T-helper 2 cell treated with Interferon-gamma antibody and Interleukin-4, amounts not matched to agents 5 μg/mL and 100 μg/mL, for 36 hours (primary cell): ENCODE measurements around the gene HRH3.

ENCODE experiments used
- DNase-seq: peaks from one replicate; pipeline ENCODE4 v3.0.0; 2021; ENCODE audit warnings: low spot score
- H3K27ac Mint-ChIP-seq: one replicate; pipeline ENCODE4 v1.8.0; 2021; ENCODE audit warnings: mild to moderate bottlenecking, mixed read lengths
- H3K27me3 Mint-ChIP-seq: one replicate; pipeline ENCODE4 v1.8.0; 2021; ENCODE audit warnings: low read depth, mixed read lengths
- H3K36me3 Mint-ChIP-seq: one replicate; pipeline ENCODE4 v1.8.0; 2021; ENCODE audit warnings: low read depth, mixed read lengths
- H3K4me1 Mint-ChIP-seq: one replicate; pipeline ENCODE4 v1.8.0; 2021; ENCODE audit warnings: low read depth, mixed read lengths
- H3K4me3 Mint-ChIP-seq: one replicate; pipeline ENCODE4 v1.8.0; 2022; ENCODE audit warnings: mild to moderate bottlenecking, moderate library complexity, mixed read lengths
- H3K9me3 Mint-ChIP-seq: one replicate; pipeline ENCODE4 v1.8.0; 2021; ENCODE audit warnings: mixed read lengths

The HRH3 gene

GRCh38 chr20:62219992-62220665 is at the start of gene HRH3:
TSS of gene HRH3 (minus strand) at chr20:62220278. CDS start at chr20:62219970, 308 bp downstream.
- H3K27me3 Mint-ChIP-seq = peaks cover 20% of the 10 kb centered on the region

DNA sequence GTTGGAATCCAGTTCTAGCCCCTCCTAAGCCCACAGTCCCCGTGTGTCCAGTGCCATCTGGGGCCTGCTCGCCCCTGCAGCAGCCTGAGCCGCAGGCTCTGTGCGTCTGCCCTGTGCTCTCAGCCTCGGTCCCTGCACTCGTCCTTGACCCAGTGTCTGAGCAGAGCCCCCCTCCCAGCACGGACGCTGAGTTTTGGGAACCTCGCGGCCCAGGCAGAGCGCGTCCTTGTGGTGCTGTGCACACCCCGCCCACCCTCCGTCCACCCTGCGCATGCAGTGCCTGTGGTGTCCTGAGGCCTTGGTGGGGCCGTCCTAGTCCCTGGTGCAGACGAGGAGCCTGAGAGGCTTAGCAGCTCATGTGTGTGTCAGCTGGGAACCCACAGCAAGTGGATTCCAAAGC is 49.8 kb upstream of the HRH3 start:
- Mint-ChIP-seq H3K36me3 (peaks cover 25% of the 10 kb centered on the region), H3K9me3 (no peaks in the 10 kb centered on the region), H3K27me3 (no peaks in the 10 kb centered on the region), H3K27ac (no peak overlapping the region), H3K4me1 (no peaks in the 10 kb centered on the region), H3K4me3 (no peak overlapping the region)
- DNase-seq = no peak

More at GRCh38 chr20:62219992-62220665, at the start of gene HRH3:
- H3K36me3 Mint-ChIP-seq = no peaks in the 10 kb centered on the region
- peak within 1 kb of the TSS; percentile 26 for H3K4me3 Mint-ChIP-seq
- H3K27ac Mint-ChIP-seq = no peak within 1 kb of the TSS
- H3K9me3 Mint-ChIP-seq = no peaks in the 10 kb centered on the region
- DNase-seq = peak; percentile 32
- H3K4me1 Mint-ChIP-seq = no peaks in the 10 kb centered on the region

DNA sequence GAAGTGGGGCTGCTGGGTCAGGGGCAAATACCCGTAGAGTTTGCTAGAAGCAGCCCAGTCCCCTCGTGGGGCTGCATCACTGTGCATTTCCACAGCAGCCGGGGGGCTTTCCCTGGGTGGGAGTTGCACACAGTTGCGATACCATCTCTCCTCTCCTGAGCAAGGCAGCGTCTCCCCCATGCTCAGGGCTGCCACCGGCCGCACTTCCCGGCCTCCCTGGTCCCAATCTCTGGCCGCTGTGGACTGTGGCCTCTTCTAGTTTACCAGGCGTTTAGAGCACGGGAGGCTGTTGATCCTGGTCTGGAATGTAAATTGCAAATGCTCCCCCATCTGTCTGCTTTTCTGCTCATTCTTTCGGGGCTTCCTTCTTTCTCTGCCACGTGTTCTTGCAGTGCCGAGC is 49.3 kb upstream of the HRH3 start:
- Mint-ChIP-seq H3K36me3 (peaks cover 24% of the 10 kb centered on the region), H3K27me3 (no peaks in the 10 kb centered on the region), H3K4me1 (no peaks in the 10 kb centered on the region), H3K27ac (no peak overlapping the region), H3K9me3 (no peaks in the 10 kb centered on the region), H3K4me3 (no peak overlapping the region)
- no peak for DNase-seq

- Mint-ChIP-seq H3K4me3 (no peak overlapping the region), H3K27me3 (no peaks in the 10 kb centered on the region), H3K36me3 (peaks cover 16% of the 10 kb centered on the region), H3K9me3 (no peaks in the 10 kb centered on the region), H3K4me1 (no peaks in the 10 kb centered on the region), H3K27ac (no peak overlapping the region)
- no peak for DNase-seq
Observed at GRCh38 chr20:62268228-62268900, 48.3 kb upstream of the HRH3 start.

DNA sequence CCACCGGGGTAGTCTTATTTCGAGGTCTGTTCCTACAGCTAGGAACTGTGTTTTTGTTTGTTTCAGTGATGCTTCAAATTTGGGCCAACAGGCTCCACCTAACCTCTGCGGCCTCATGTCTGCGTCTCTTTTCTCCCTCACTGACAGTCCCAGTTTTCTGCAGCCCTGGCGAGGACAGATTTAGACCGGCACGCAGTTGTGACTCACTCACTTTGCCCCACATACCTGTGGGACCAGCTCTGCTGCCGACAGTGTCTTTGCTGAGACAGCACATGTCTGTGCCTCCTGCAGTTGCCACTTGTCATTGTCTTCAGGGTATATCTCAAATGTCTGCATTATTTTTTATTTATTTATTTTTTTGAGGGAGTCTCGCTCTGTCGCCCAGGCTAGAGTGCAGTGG is 47.5 kb upstream of the HRH3 start:
- no peak for DNase-seq
- Mint-ChIP-seq H3K9me3 (no peaks in the 10 kb centered on the region), H3K4me1 (no peaks in the 10 kb centered on the region), H3K36me3 (peaks cover 11% of the 10 kb centered on the region), H3K27me3 (no peaks in the 10 kb centered on the region), H3K27ac (no peak overlapping the region), H3K4me3 (no peak overlapping the region)

GRCh38 chr20:62266851-62267250 is 46.8 kb upstream of the HRH3 start:
- Mint-ChIP-seq H3K36me3 (peaks cover 15% of the 10 kb centered on the region), H3K27ac (no peak overlapping the region), H3K4me3 (no peak overlapping the region), H3K9me3 (no peaks in the 10 kb centered on the region), H3K4me1 (no peaks in the 10 kb centered on the region), H3K27me3 (no peaks in the 10 kb centered on the region)
- no peak for DNase-seq

GRCh38 chr20:62266340-62266739 is 46.3 kb upstream of the HRH3 start:
- Mint-ChIP-seq H3K36me3 (peaks cover 14% of the 10 kb centered on the region), H3K4me1 (no peaks in the 10 kb centered on the region)

DNA sequence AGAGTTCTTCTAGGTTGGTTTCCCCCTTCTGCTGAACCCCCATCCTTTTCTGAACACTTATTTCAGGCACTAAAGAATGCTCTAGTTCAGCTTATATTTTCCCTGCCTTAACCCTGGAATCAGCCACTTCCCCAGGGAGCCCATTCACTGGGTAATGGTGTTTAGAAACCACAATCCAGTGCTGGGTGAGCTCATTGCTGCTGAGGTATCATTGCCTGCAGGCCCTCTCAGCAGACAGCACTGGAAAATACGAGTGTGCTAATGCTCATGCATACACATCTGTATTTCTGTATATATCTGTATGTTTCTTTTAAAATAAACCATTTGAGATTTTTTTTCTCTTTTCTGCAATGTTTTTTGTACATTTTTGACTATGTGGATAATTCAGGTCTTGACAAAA is 45.3 kb upstream of the HRH3 start:
- H3K4me1 Mint-ChIP-seq = no peaks in the 10 kb centered on the region
- no peaks in the 10 kb centered on the region for H3K27me3 Mint-ChIP-seq
- no peak overlapping the region for H3K27ac Mint-ChIP-seq
- H3K9me3 Mint-ChIP-seq = no peaks in the 10 kb centered on the region
- no peak for DNase-seq
- peaks cover 14% of the 10 kb centered on the region for H3K36me3 Mint-ChIP-seq
- no peak overlapping the region for H3K4me3 Mint-ChIP-seq

More at GRCh38 chr20:62266340-62266739, 46.3 kb upstream of the HRH3 start:
- no peak for DNase-seq
- no peaks in the 10 kb centered on the region for H3K27me3 Mint-ChIP-seq
- H3K4me3 Mint-ChIP-seq = no peak overlapping the region
- no peaks in the 10 kb centered on the region for H3K9me3 Mint-ChIP-seq
- H3K27ac Mint-ChIP-seq = no peak overlapping the region

DNA sequence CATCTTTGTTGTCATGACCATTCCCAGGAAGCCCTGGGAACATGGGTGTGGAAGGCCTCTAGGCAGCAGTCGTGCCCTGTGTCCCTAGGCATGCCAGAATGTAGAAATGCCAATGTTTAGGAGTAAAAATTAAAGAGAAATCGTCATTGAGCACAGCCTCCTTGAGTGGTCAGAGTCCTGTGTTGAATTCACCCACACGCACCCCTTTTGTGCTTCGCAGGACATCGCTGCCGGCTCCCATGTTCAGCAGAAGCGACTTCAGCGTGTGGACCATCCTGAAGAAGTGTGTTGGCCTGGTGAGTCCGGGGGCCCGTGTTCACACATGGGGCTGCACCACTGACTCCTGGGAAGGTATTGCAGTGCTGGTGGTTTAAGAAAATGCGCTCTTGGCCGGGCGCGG is 43.3 kb upstream of the HRH3 start:
- Mint-ChIP-seq H3K9me3 (no peaks in the 10 kb centered on the region), H3K27ac (no peak overlapping the region), H3K36me3 (peaks cover 14% of the 10 kb centered on the region), H3K4me3 (no peak overlapping the region), H3K27me3 (no peaks in the 10 kb centered on the region), H3K4me1 (no peaks in the 10 kb centered on the region)
- no peak for DNase-seq

GRCh38 chr20:62262064-62262463 is 42.0 kb upstream of the HRH3 start:
- no peaks in the 10 kb centered on the region for H3K27me3 Mint-ChIP-seq
- H3K4me3 Mint-ChIP-seq = no peak overlapping the region
- no peaks in the 10 kb centered on the region for H3K9me3 Mint-ChIP-seq
- no peaks in the 10 kb centered on the region for H3K4me1 Mint-ChIP-seq
- no peak for DNase-seq
- H3K27ac Mint-ChIP-seq = no peak overlapping the region
- H3K36me3 Mint-ChIP-seq = peaks cover 11% of the 10 kb centered on the region

GRCh38 chr20:62259294-62259565 is 39.2 kb upstream of the HRH3 start:
- no peak overlapping the region for H3K27ac Mint-ChIP-seq

DNA sequence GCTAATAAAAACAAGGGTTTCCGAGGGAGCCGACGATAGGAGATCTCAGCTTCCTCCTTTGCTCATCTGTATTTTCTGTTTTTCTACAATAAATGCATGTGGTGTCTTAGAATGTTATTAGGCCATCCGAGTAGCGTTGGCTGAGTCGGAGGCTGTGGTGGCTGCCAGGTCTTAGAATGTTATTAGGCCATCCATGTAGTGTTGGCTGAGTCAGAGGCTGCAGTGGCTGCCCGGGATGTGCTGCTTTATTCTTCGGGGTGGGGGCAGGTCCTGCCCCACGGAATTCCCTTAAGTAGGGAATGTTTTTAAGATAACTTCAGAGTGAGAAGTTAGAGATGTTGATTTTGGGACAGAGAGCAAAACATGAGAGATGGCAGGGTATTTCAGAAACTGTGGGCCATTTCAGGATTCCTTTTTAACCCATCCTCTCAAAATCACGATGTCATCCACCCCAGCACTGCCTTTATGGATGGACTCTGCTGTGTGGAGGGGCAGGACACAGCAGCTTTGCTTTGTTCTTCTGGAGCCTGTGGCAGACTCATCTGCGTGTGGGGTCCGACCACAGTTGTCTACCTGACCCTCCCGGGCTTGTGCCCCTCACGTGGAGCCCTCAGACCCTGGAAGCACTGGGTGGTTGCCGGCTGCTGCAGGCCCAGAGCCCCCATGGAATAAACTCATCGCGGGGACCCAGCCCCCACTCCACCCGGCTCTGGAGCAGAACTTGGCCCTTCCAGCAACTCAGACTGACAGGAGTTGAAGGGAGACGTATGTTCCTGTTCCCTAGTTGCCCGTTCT is 38.6 kb upstream of the HRH3 start:
- Mint-ChIP-seq H3K27ac (no peak overlapping the region), H3K9me3 (no peaks in the 10 kb centered on the region), H3K4me1 (no peaks in the 10 kb centered on the region), H3K4me3 (no peak overlapping the region), H3K36me3 (peaks cover 5% of the 10 kb centered on the region), H3K27me3 (no peaks in the 10 kb centered on the region)
- DNase-seq = no peak

More at GRCh38 chr20:62259294-62259565, 39.2 kb upstream of the HRH3 start:
- H3K4me3 Mint-ChIP-seq = no peak overlapping the region
- no peaks in the 10 kb centered on the region for H3K27me3 Mint-ChIP-seq
- no peaks in the 10 kb centered on the region for H3K4me1 Mint-ChIP-seq
- H3K36me3 Mint-ChIP-seq = peaks cover 5% of the 10 kb centered on the region
- no peak for DNase-seq
- no peaks in the 10 kb centered on the region for H3K9me3 Mint-ChIP-seq

DNA sequence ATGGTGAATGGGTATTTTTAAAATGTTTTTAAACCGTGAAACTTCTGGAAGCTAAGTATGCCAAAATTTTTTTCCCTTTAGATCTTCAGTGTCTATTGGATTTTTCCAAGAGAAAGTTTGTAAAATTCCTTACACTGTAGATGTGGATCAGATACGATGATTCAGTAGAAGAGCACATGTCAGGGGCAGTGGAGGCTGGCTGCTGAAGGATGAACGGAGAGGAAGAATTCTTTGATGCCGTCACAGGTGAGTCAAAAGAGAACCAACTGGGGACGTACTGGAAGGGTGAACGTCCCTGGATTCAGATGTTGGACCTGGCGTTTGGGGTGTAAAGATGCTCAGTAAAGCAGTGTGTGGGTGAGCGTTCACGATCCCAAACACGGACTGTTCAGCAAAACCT is 35.9 kb upstream of the HRH3 start:
- Mint-ChIP-seq H3K9me3 (no peaks in the 10 kb centered on the region), H3K36me3 (peaks cover 2% of the 10 kb centered on the region), H3K27me3 (no peaks in the 10 kb centered on the region), H3K4me3 (no peak overlapping the region), H3K4me1 (no peaks in the 10 kb centered on the region), H3K27ac (no peak overlapping the region)
- no peak for DNase-seq

- Mint-ChIP-seq H3K27me3 (no peaks in the 10 kb centered on the region), H3K4me3 (no peak overlapping the region), H3K27ac (no peak overlapping the region), H3K4me1 (no peaks in the 10 kb centered on the region), H3K36me3 (peaks cover 2% of the 10 kb centered on the region), H3K9me3 (no peaks in the 10 kb centered on the region)
- DNase-seq = no peak
Observed at GRCh38 chr20:62254021-62254724, 34.1 kb upstream of the HRH3 start.
